Peyer's patch (tissue), 4 donors: ENCODE measurements around the gene HTR4. TPM values are rescaled to one million over a fixed set of nuclear protein-coding genes. Genes with fewer than 3 reads are reported as not detected.
"Not testable (repeated sequence)": the region's sequence is repeated elsewhere in the genome, so short reads cannot be mapped to it uniquely, and the experiment has no call there.

ENCODE experiments used
- DNase-seq, 3 donors: peaks; one replicate each; pipeline ENCODE4 v3.0.0-alpha.2; 2017 to 2019
- H3K27ac ChIP-seq, 4 donors: fragments of 200-600 bp; sonication (generic); one replicate each; pipeline ENCODE4 v1.5.1; 2016 to 2019
- H3K27me3 ChIP-seq, 2 donors: fragments of 200-600 bp; sonication (generic); one replicate each; pipeline ENCODE4 v1.5.1; 2019
- H3K36me3 ChIP-seq, 3 donors: fragments of 200-600 bp; sonication (generic); one replicate each; pipeline ENCODE4 v1.5.1; 2016 to 2019
- H3K4me1 ChIP-seq, 4 donors: fragments of 200-600 bp; sonication (generic); one replicate each; pipeline ENCODE4 v1.5.1; 2016 to 2019
- H3K4me3 ChIP-seq, 4 donors: fragments of 200-600 bp; sonication (generic); 1 replicate in 3 of 4; 2 replicates in 1 of 4; pipeline ENCODE4 v1.5.1; 2016 to 2019; ENCODE audit warnings: mild to moderate bottlenecking in 1 of 4
- H3K9me3 ChIP-seq, 4 donors: fragments of 200-600 bp; sonication (generic); one replicate each; pipeline ENCODE4 v1.5.1; 2016 to 2019; ENCODE audit warnings: mild to moderate bottlenecking in 1 of 4
- POLR2A ChIP-seq, 2 donors: fragments of 450-650 bp; IDR thresholded peaks; one replicate each; pipeline ENCODE4 v1.5.1; 2017; ENCODE audit warnings: antibody characterized with exemption in 2 of 2, mild to moderate bottlenecking in 2 of 2, moderate library complexity in 2 of 2
- total RNA-seq, 4 donors: library from RNA; depleted of rRNA; stranded (reverse); fragments of >200 nt; gene quantifications; one replicate each; pipeline ENCODE4 v1.1.0, GENCODE V29; 2016
- TF ChIP-seq, protein P1 (sequence below), 6 experiments: fragments of 450-650 bp in 4 of 6; fragments of 200-600 bp in 2 of 6; sonication (generic) in 1 of 6; IDR thresholded peaks; one replicate each; pipeline ENCODE4 v1.5.1; 2017 to 2019; ENCODE audit warnings: antibody characterized with exemption in 6 of 6, mild to moderate bottlenecking in 3 of 6, moderate library complexity in 1 of 6

HTR4 gene
- total RNA-seq, 4 donors from 2014 or later: 21.5 to 46.6 (median 44.1) TPM

DNA sequence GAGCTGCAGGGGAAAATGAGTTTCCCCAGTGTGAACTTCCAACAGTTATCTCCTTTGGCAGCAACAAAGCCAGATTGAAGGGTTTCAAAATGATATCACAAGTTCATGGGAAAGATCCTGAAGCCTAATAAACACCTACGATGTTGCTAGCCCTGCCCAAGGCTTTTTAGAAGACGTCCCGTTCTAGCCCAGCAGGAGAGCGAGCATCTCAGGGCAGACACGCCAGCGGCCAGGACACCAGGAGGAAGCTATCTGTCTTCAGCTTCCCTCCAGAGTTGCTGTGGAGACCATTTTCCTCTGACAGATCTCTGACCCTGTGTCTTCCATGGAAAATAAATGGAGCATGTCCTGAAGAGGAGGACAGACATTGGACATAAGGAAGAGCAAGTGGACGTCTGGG is 172.1 kb downstream of the HTR4 start:
- no peak for DNase-seq
- Histone ChIP-seq H3K4me1 (no peaks in the 10 kb centered on the region), H3K27me3 (no peaks in the 10 kb centered on the region), H3K9me3 (no peaks in the 10 kb centered on the region), H3K27ac (no peak overlapping the region), H3K4me3 (no peak overlapping the region), H3K36me3 (no peaks in the 10 kb centered on the region)
- TF ChIP-seq POLR2A (IDR thresholded peaks at IDR 0.05): no peak
- TF ChIP-seq, protein P1, sequence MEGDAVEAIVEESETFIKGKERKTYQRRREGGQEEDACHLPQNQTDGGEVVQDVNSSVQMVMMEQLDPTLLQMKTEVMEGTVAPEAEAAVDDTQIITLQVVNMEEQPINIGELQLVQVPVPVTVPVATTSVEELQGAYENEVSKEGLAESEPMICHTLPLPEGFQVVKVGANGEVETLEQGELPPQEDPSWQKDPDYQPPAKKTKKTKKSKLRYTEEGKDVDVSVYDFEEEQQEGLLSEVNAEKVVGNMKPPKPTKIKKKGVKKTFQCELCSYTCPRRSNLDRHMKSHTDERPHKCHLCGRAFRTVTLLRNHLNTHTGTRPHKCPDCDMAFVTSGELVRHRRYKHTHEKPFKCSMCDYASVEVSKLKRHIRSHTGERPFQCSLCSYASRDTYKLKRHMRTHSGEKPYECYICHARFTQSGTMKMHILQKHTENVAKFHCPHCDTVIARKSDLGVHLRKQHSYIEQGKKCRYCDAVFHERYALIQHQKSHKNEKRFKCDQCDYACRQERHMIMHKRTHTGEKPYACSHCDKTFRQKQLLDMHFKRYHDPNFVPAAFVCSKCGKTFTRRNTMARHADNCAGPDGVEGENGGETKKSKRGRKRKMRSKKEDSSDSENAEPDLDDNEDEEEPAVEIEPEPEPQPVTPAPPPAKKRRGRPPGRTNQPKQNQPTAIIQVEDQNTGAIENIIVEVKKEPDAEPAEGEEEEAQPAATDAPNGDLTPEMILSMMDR (IDR thresholded peaks at IDR 0.05): no peak

DNA sequence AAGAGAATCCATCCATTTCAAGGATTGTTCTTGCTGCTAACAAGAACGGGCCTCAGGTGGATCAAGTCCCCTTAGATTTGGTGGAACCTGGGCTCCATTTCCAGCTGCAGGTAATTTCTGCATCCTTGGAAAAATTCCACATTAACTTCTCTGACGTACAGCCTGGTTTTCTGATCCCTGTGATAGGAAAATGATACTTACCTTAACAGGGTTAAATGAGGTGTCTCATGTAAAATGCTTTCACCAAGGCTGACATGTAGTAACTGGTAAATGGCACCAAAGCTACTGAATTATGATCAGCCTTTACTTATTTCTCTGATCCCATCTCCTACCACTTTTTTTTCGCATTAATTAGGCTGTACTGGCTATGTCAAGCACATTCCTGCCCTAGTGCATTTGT is 176.9 kb downstream of the HTR4 start:
- no peak overlapping the region for H3K27ac ChIP-seq
- TF ChIP-seq POLR2A (IDR thresholded peaks at IDR 0.05): no peak
- TF ChIP-seq, protein P1 (IDR thresholded peaks at IDR 0.05): no peak
- DNase-seq: no peak
- H3K9me3 ChIP-seq: no peaks in the 10 kb centered on the region
- no peaks in the 10 kb centered on the region for H3K27me3 ChIP-seq
- H3K4me1 ChIP-seq: no peaks in the 10 kb centered on the region
- no peak overlapping the region for H3K4me3 ChIP-seq
- no peaks in the 10 kb centered on the region for H3K36me3 ChIP-seq

DNA sequence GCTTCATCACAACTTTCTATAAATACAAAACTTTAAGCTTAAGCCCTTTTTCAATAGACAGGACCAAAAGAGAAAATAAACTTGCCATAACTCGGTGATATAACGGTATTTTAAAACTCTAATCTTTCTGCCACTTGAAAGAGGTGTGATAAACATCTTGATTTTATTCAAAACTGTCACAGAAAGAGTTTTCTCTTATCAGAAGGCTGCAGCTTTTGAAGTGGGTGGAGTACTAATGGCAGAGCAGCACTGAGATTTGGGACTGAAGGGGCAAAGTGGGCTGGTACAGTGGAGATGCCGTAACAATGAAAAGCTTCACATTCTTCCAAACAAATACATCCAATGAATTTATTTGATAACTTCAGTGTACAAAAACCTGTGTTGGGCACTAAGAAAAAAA is 178.0 kb downstream of the HTR4 start:
- H3K27ac ChIP-seq: no peak overlapping the region
- no peaks in the 10 kb centered on the region for H3K9me3 ChIP-seq
- DNase-seq: no peak
- no peaks in the 10 kb centered on the region for H3K4me1 ChIP-seq
- no peak for TF ChIP-seq POLR2A (IDR thresholded peaks at IDR 0.05)
- TF ChIP-seq, protein P1 (IDR thresholded peaks at IDR 0.05): no peak
- H3K27me3 ChIP-seq: no peaks in the 10 kb centered on the region
- H3K36me3 ChIP-seq: no peaks in the 10 kb centered on the region
- H3K4me3 ChIP-seq: no peak overlapping the region

DNA sequence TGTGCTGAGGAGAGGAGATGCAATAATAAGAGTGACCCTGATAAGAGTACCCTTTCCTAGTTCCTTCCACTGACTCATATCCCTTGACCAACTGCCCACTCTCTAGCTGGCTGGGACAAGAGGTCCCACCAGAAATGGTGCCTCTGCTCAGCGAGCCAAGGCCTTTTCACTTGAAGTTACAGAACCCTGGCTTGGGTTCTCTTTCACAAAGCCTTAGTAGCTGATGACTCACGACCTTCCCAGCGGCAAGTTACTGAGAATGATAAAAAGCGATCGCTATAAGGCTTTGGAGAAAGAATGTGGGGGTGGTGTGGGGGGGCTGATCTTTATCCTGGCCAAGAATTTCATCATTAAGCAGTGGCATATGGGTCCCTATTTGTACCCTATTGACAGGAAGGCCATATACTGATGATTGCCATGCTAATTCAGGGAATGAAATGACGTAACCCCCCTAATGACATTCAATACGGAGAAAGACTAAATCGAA is 180.3 kb downstream of the HTR4 start:
- H3K27ac ChIP-seq: no peak overlapping the region
- TF ChIP-seq POLR2A (IDR thresholded peaks at IDR 0.05): no peak
- TF ChIP-seq, protein P1 (IDR thresholded peaks at IDR 0.05): no peak
- no peaks in the 10 kb centered on the region for H3K27me3 ChIP-seq
- H3K36me3 ChIP-seq: no peaks in the 10 kb centered on the region
- DNase-seq: no peak
- no peaks in the 10 kb centered on the region for H3K9me3 ChIP-seq
- no peak overlapping the region for H3K4me3 ChIP-seq
- H3K4me1 ChIP-seq: no peaks in the 10 kb centered on the region

DNA sequence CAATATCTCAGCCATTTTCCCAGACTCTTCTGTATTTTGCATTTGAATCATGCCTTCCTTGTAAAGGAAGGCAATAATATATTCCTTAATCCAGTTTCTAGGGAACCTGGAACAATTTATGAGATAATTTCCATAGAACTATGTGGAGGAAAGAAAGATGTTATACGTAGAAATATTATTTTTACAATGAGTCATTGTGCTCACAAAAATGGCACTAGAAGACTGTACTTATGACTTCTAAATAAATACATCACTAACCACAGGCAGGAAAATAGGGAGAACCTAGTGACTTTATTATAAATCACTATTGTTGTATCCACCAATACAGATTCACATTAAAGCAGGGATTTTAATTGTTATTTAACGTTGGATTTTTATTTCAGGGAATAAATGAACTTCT is 182.9 kb downstream of the HTR4 start:
- H3K4me3 ChIP-seq: no peak overlapping the region
- H3K27me3 ChIP-seq: no peaks in the 10 kb centered on the region
- H3K27ac ChIP-seq: no peak overlapping the region
- H3K4me1 ChIP-seq: no peaks in the 10 kb centered on the region
- H3K36me3 ChIP-seq: no peaks in the 10 kb centered on the region
- no peaks in the 10 kb centered on the region for H3K9me3 ChIP-seq
- no peak for TF ChIP-seq POLR2A (IDR thresholded peaks at IDR 0.05)
- TF ChIP-seq, protein P1 (IDR thresholded peaks at IDR 0.05): no peak
- no peak for DNase-seq

DNA sequence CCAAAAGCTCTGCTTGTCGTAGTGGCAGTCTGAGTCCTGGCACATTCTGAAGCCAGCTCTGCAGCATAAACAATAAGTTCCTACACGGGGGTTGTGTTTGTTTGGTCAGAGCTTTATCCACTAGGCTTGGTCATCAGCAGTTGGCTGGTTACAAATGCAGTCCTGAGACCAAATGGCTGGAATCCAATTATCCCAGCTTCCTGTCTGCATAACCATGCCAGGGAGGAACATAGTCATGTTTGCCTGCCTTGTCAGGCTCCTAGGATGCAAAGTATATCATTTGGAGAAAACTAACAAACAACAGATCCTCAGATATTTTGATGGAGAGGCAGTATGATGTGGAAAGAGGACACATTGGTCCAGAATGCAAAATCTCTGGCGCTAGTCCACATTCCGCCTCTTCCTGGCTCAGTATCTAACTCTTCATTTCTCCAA is 184.8 kb downstream of the HTR4 start:
- DNase-seq: no peak
- Histone ChIP-seq H3K4me1 (no peaks in the 10 kb centered on the region), H3K9me3 (no peaks in the 10 kb centered on the region), H3K27ac (no peak overlapping the region), H3K27me3 (no peaks in the 10 kb centered on the region), H3K4me3 (no peak overlapping the region), H3K36me3 (no peaks in the 10 kb centered on the region)
- TF ChIP-seq, protein P1 (IDR thresholded peaks at IDR 0.05): no peak
- no peak for TF ChIP-seq POLR2A (IDR thresholded peaks at IDR 0.05)

DNA sequence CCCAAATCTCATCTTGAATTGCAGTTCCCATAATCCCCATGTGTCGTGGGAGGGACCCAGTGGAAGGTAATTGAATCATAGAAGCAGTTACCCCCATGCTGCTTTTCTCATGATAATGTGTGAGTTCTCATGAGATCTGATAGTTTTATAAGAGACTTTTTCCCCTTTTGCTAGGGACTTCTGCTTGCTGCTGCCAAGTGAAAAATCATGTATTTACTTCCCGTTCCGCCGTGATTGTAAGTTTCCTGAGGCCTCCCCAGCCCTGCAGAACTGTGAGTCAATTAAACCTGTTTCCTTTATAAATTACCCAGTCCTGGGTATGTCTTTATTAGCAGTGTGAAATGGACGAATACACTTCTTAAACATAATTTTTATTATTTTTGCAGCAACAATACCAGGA is 185.6 kb downstream of the HTR4 start:
- H3K36me3 ChIP-seq, H3K4me3 ChIP-seq, H3K27me3 ChIP-seq, H3K4me1 ChIP-seq, H3K9me3 ChIP-seq, H3K27ac ChIP-seq, DNase-seq: not testable (repeated sequence)
